NCI-H510A treated with DMSO at 0.1 percent for 48 hours (cell line): ENCODE measurements around the gene NAA30.

Experiments
- DNase-seq: peaks from one replicate; lab custom pipeline; 2025; lab: John Stamatoyannopoulos, UW

NAA30 gene

DNA sequence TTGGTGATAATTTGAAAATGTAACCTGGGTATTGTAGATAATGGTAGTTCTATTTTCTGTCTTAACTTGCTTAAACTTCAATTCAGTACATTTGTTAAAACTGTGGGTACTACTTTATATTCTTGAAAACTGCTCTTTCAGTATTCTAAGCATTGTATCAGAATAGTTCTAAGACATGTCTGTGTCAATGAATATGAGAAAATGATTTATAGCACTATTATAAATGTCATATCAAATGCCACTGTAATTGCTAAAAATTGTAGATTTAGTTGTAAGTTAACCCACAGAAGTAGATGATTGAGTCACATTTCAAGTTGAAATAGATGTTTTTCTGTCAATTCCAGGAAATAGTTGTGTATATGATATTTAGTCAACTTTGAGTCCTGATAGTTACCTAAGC is 2.4 kb downstream of the NAA30 start:
- no peak for DNase-seq

DNA sequence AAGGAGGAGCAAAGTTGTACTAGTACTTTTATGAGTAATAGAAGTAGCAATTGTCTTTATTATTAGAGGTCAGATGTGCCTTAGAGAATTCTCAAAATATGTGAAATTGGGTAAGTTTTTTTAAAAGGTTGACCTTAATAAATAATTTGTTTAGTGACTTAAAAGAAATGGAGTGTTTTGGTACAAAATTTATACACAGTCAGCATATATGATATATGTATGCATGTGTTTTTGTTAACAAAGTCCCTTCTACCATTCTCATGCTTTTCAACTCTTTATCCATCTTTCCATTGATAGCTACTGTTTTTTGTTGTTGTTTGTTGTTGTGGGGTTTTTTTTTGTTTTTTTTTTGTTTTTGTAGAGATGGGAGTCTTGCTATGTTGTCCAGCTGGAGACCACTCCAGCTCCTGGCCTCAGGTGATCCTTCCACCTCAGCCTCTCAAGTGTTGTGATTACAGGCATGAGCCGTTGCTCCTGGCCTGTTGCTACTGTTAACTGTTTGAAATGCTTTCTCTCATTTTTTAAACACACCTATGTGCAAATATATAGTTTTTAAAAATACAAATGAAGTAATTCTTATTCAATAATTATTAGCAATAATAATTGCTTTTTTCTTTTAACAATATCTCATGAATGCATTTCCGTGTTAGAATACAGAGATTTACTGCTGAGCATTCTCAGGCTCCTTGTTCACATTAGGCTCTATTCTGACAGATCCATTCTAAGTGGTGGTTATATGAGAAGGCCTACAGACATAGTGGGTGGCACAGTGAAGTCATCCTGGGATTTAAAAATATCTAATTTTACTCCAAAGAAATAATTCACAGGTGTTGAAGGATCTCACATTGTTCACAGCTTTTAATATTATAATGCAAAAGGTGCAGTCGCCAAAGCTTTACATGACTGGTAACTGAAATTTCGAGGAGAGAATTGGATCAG is 10.4 kb downstream of the NAA30 start:
- DNase-seq, result no peak

DNA sequence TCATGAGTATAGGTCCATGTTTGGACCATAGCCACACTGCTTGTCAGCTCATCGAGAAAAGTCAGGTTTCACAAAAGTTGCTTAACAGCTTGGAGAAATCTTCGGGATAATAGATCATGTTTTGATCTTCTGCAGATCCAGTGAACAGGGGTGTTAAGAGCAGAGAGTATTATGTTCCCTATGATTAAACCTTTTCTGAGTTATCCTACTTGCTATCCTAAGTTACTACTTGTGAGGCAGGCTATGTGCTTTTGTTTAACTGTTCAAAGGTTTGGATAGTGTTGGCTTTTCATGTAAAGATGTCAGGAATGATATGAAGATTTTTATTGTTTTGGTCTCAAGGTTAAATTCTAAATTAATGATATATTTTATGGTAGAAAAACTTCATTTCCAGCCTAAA is 11.1 kb downstream of the NAA30 start:
- DNase-seq, result no peak

DNA sequence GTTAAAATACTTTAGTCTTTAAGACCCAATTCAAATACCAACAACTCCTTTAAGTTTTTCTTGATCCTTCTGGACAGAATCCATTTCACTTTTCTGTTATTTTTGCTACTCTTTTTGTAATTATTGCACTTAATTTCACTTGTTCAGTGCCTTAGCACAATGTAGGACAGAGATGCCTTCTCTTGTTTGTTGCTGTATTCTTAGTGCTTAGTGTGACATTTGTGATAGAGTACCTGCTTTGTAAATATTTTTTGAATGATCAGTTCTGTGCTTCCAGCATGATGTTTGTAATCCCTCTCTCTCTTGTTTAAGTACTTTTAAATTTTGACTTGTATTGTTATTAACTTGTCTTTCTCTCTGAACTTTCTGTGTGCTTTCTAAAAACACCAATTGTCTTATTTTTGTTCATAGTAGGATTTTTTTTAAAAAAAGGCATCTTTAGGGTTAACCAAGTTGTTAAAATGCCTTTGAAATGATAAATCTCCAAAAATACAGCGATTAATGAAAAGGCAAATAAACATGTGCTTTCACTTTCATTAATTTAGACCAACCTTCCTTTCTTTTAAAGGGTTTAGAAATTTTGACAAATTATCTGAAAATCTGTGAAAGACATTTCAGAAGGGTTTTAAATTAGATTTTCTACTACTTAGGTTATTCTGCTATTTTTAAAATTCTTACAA is 11.9 kb downstream of the NAA30 start:
- DNase-seq, result no peak

DNA sequence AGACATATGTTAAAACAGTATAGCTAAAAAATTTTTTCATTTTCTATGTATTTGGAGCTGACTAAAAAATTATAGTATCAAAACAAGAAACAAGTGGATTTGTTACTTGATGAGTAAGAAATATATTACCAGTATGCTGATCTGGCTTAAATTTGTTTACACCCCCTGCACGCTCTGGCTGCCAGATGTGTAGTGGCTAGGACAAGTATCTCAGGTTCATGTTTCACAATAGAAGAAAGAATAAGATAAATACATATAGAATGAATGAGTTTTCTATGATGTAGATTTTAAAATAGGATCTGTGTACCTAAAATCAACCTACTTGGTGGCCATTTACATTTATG is 13.1 kb downstream of the NAA30 start:
- no peak for DNase-seq

DNA sequence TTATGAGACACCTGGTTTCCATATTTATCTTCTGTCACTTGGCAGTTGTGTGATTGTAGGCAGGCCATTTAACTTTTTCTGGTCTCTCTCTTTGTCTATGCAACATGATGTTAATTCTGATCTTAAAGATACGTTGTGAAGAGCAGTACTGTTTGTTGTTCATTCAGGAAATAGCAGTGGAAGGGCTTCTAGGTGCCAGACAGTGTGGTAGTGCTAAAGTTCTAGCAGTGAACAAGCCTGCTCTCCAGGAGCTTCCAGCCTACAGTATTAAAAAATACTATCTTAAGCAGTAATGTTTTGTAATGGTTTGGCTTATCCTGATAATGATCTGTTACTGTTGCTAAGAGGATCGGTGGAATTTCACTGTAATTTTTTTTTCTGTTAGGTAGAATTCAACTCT is 15.2 kb downstream of the NAA30 start:
- DNase-seq, result no peak

DNA sequence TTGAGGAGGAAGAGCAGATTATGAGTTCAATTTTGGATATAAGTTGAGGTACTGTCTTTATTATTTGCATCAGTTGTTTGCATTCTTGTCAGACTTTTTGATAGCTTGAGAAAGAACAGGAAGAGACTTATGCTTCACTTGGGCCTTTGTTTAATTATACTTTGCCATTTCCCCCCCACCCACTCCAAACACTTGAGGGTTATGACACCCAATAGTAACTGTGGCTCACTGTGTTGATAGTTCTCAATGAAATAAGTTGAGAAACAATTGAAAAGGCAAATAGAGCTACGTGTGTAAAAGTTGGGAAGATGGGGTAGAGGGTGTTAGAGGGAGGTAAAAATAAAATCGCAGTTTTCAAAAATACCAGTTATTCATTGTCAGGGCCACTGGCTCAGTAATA is 17.7 kb downstream of the NAA30 start:
- no peak for DNase-seq

DNA sequence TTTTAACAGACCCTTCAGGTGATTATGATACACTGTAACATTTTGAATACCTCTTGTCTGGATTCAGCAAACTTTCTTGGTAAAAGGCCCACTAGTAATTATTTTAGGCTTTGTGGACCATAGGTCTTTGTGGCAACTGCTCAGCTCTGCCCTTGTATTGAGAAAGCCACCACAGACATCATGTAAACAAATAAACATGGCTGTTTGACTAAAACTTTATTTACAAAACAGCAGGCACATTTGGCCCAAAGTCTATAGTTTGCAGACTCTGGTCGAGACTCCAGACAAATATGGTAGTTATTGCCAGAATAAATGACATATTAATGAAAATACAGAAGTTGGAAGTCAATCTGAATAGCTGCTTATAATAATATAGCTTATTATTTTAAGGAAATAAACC is 18.2 kb downstream of the NAA30 start:
- no peak for DNase-seq

DNA sequence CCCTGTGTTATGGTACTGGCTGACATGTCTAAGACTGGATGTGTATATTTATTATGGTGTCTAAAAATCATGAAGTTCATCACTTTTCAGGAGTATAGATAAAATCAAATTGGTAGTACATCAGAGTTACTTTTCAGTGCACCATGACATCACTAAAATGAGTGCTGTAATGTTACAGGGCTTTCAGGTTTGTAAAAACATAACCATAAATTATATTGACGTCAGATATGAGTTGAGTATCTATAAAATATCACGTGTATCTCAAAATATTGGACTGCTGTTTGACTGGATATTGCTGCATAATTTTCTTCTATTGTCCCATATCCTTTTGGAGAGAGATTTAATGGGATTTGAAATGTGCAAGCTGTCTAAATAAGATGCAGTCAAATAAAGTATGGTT is 22.0 kb downstream of the NAA30 start:
- no peak for DNase-seq

DNA sequence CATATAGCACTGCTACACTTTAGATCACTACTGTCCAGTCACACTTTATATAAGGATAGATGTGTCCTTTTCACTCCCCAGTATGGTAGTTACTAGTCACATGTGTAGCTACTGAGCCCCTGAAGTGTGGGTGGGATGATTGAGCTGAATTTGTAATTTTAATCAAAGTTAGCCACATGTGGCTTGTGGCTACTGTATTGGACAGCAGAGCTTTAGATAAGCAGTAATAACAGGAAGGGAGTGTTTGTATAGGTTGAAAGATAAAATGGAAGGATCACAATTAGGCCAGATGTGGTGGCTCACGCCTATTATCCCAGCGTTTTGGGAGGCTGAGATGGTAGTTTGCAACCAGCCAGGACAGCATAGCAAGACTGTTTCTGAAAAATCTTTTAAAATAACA is 23.5 kb downstream of the NAA30 start:
- no peak for DNase-seq

DNA sequence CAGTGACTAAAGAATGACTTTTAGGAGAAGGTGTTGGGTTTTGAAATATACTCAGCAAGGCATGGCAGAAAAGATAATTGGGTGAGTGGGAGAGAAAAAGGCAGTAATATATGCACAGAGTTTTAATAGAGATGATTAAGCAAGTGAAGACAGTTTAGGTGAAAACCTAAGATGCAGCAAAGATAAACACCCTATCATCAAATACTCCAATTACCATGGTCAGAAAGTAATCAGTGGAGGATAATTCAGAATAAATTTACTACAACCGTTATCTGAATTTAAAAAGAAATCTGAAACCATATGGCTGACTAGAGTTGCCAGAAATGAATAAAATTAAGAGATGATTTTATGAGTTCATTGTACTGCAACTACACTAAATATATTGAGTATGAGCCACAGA is 26.8 kb downstream of the NAA30 start:
- DNase-seq, result no peak

DNA sequence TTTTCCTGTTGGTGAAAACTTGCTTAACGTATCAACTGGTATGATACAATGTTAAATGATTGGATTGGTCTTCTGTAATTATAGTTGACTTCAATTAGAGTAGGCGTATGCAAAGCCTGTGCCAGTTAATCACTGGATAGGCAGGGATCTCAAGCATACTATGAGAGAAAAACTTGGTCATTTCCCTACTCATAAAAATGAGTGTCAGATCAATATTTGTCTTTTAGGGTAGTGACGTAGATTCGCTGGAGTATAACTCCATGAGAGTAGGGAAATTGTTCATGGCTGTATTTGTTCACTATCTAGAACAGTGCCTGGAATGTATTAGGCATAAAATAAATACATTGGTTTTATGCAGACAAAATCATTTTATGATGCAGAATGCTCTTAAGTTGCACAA is 28.6 kb downstream of the NAA30 start:
- no peak for DNase-seq

DNA sequence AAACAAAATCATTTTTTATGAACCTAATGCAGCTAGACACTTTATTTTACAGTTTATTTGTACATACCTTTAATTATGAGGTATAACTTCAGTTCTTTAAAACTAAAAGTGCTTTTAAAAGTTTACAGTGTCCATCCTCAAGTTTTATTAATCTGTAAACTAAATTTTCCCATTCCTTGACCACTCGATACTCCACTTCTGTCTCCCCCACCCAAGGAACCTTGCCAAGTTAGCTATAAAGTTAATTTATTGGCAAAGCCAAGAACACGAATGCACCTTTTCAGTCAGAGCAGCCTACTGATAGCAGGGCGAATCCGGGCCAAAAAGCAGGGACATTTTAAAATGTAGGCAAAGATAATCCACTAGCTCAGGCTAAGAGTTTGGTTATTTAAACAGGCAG is 29.6 kb downstream of the NAA30 start:
- no peak for DNase-seq

DNA sequence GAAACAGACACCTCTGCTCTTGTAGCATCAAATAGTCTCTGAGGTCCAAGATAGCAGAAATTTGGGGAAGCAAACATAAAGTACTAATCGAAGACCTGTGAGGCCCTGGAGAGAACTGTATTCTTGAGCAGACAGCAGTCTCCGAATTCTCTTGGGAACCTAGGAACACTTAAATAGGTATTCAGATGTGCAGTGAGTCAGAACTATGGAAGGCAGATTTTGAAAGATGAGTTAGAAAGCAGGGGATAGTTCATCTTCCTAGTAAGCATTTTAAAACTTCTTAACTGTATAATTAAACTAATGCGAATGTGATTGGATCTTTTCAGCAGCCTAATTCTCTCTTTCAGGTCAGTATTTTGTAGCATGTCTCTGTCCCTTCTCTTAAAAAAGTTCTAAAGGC is 30.6 kb downstream of the NAA30 start:
- no peak for DNase-seq

DNA sequence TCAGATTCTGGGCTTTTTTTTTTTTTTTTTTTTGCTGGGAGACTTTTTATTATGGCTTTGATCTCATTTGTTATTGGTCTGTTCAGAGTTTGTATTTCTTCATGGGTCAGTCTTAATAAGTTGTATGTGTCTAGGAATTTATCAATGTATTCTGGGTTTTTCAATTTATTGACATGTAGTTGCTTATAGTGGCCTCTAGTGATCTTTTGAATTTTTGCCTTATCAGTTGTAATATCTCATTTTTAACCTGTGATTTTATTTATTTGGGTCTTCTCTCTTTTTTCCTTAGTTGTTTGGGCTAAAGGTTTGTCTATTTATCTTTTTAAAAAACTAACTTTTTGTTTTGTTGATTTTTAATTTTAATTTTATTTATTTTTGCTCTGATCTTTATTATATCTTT is 45.5 kb downstream of the NAA30 start:
- no peak for DNase-seq

DNA sequence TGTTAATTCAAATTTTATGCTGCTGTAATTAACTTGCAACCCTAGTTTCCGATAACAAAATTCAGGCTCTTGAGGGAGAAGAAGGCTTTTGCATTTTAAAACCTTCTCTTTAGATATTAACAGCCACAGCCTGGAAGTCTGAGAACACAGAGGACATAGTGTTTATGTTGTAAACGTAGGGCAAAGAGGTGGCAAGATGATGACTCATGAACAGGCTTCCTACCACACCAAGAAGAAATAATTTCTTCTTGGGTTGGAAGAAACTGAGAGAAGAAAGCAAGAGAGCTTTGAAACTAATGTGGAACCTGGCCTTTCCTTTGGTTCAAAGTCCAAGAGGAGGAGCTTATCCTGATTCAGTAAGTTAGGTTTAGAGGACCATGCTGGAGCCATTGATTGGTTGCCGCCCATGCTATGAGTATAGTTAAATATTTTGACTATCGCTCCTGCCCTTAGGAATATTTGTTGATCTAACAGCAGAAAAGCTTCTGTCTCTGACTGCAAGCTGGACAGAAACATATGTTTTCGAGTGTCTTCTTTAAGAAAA is 71.5 kb downstream of the NAA30 start:
- no peak for DNase-seq

DNA sequence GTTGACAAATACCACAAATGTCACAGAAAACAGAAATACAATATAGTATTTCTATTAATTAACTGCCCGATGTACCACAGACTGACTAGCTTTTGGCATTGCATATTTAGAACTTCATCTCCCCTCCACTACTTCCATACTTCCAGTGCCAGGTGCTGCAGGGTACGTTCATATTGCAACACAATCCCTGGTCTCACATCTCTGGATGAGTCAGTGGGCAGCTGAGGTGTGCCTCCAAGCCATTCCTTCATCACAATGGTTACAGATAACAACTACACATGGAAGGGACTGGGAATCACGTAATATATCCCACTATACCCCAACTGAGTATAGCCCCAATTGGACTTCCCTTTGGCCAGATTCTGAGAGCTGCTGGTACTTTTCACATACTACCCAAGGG is 72.2 kb downstream of the NAA30 start:
- DNase-seq, result no peak

DNA sequence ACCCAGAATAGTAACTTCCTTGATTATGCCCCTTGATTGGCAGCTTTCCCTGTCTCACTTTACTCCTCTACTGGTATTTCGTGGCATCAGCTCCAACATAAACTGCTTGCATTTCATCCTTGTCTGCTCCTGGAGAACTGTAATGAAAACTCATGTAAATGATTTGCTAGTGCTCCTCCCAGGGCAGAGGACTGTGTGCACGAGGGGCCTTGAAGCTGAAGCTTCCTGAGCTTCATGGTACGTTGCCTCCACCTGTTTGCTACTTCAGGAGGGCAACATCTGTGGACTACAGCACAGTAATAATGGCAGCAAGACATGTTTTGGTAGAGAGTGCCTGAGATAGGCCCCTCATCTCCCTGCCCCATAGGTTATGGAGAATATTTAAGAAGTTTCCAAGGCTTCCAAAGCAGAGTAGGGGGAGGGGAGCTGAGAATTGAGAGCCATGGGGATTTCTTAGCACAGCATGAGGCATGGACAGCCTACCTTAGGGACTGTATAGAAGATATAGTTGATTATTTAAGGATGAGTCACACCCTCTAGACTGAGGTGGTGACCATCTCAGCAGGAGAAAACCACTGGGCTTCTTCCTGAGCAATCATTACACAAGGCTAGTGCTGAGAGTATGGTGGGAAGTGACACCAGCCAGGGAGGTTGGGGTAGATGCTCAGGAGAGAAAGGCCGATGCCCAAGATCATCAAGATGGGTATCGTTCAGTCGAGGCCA is 73.8 kb downstream of the NAA30 start:
- no peak for DNase-seq
